ENCODE measurements around the gene TPRN.
A peak's percentile ranks its signal among the peaks of the same experiment; 100 is the strongest.
"Not testable (repeated sequence)": the region's sequence is repeated elsewhere in the genome, so short reads cannot be mapped to it uniquely, and the experiment has no call there.

TPRN gene, protein sequence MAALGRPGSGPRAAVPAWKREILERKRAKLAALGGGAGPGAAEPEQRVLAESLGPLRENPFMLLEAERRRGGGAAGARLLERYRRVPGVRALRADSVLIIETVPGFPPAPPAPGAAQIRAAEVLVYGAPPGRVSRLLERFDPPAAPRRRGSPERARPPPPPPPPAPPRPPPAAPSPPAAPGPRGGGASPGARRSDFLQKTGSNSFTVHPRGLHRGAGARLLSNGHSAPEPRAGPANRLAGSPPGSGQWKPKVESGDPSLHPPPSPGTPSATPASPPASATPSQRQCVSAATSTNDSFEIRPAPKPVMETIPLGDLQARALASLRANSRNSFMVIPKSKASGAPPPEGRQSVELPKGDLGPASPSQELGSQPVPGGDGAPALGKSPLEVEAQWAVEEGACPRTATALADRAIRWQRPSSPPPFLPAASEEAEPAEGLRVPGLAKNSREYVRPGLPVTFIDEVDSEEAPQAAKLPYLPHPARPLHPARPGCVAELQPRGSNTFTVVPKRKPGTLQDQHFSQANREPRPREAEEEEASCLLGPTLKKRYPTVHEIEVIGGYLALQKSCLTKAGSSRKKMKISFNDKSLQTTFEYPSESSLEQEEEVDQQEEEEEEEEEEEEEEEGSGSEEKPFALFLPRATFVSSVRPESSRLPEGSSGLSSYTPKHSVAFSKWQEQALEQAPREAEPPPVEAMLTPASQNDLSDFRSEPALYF

GRCh38 chr9:137200311-137201204, at the start of gene TPRN:
Gene TPRN, minus strand, starts transcription at chr9:137200741. Its CDS starts 30 bp downstream, at chr9:137200711.
- DNase-seq = peak; percentile 100

DNA sequence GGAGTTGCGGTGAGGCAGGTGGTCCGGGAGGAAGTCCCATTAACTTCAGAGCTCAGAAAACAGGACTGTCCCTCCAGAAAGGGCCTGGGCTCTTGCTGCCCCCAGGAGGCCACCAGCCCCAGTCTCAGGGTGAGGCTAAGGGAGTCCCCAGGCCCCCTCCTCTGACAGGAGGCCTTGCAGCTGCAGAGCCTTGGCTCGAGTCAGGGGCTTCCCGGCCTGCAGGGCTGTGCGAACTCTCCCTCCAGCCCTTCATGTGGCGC, 47.3 kb upstream of the TPRN start:
- DNase-seq = no peak

DNA sequence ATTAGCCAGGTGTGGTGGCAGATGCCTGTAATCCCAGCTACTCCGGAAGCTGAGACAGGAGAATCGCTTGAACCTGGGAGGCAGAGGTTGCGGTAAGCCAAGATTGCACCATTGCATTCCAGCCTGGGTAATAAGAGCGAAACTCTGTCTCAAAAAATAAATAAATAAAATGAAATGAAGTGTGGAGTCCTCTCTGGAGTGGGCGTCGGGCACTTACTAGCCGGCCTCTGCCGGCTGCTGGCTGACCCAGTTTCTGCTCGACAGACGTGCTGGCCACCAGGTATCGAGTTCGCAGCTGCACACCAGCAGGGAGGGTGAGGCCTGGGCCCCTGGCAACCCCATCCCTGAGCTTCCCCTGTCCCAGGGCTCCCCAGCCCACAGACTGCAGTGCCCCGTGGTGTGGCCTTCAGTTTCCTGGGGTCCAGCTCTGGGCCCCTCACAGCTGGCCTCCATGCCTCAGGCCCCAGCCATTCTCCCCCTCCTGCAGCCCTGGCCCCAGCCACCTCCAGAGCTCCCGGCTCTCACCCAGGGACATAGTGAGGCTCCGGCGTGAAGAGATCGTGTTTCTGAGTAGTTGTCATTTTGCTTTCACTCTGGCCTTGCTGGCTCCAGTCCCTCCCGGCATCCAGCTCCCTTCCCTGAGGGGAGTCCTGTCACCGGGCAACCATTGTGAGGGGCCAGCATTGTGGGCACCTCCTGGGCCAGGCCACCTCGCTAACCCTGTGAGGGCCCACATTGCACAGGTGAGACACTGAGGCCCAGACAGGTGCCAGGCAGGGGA, 46.8 kb upstream of the TPRN start:
- DNase-seq = no peak

DNA sequence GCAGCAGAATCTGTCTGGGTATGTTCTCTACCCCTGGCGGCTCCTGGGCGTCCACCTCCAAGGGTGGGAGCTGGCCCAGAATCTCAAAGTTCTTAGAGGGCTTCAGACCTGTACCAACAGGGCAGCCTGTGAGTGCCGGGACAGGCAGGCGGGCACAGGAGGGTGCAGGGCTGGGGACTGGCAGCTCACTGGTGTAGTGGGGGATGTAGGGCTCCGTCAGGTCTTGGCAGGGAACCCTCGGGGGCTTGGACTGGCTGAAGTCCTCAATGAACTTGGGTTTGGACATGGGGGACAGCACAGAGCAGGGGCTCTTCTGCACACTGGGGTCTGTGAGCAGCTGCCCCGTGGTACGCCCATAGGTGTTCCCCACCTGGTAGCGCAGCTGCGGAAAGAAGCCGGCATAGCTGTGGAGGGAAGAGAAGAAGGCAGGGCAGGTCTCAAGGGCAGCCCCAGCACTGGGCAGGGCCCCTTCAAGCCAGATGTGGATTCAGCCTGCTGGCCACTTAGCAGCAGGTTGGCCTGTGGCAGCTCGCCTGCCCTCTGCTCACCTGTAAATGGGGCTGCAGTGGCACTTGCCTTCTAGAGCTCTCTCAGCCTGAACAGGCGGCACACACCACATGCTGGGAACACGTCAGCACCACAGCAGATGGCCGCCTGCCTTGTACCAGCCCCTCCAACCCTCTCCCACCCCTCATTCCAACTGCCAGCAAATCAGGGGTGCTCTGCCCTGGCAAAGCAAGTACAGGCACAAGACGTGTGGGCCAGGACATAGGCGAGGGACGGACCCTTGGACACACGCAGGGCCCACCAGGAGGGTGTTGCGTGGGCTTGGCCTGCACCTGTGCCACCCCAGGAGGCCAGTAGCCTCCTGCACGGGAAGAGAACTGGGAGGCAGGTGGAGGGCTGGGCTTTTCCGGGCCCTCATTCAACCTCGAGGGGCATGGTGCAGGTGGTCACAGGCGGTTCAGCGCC, 45.2 kb upstream of the TPRN start:
- DNase-seq = no peak

DNA sequence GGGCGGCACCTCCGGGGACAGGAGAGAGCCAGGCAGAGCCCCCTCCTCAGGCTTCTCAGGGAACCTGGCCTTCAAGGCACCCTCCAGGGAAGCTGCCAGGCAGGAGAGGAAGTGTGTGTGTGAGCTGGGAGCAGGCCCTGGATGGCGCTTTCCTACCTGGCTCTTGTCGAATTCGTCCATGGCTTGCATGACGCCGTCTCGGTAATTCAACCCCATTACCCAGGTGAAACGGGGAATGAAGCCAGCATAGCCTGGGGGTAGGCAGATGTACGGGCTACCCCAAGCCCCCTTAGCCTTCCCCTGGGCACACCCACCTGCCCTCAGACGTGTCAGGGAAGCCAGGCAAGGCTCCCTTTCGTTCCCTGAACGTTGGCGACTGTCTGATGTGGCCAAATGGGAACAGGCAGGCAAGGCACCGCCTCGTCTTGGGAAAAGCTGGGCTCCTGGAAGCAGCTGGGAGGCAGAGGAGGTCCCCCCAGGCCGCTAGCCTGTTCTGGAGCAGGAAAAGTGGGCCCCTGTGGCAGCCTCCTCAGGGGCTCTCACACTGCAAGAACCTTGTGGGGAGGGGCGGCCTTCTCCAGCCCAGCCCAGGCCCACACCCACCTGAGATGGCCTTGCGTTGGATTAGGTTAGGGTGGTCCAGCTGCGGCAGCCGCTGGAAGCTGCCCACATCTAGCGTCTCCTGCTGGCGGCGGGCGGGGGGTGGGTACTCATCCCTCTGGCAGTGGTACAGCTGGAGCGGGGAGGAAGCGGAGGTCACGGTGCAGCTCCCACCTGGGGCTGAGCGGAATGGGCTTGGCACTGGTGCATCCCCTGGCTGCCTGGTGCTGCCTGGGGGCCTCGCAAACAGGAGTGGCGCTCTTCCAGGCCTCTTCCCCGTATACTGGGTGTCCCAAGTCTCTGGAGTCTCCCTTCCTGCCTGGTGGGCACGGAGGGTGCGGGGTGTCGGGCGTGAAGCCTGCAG, 44.2 kb upstream of the TPRN start:
- DNase-seq = no peak

GRCh38 chr9:137243626-137244485, 43.3 kb upstream of the TPRN start:
- DNase-seq = peak; percentile 57

DNA sequence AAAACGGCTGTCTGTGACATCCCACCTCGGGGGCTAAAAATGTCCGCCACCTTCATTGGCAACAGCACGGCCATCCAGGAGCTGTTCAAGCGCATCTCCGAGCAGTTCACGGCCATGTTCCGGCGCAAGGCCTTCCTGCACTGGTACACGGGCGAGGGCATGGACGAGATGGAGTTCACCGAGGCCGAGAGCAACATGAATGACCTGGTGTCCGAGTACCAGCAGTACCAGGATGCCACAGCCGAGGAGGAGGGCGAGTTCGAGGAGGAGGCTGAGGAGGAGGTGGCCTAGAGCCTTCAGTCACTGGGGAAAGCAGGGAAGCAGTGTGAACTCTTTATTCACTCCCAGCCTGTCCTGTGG, 42.7 kb upstream of the TPRN start:
- DNase-seq = not testable (repeated sequence)

- no peak for DNase-seq
These were observed 42.0 kb upstream of the TPRN start for GRCh38 chr9:137242269-137243203.

DNA sequence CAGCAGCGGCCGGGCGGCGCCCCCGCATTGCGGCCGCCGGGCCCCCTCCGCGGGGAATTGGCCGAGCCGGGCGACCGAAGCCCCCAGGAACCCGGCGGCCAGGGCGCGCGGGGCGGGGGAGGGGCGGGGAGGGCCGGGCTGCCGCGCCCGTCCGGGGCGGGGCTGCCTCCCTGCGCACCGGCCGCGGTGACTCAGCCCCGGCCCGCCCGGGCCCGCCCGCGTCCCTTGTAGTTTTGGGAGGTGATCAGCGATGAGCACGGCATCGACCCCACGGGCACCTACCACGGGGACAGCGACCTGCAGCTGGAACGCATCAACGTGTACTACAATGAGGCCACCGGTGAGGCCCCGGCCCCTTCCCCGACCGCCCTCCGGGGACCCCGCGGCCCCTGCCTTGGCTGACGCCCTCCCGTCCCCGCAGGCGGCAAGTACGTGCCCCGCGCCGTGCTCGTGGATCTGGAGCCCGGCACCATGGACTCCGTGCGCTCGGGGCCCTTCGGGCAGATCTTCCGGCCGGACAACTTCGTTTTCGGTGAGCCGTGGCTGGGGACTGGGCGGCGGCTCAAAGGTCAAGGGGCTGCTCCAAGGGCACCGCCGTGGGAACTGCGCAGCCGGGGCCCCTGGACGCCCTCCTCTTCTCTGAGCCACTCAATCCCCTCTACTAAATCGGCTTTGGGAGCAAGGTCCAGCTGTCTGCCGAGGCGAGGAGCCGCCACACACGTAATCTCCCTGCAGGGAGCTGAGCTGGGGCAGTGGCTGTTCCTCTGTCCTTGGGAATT, 41.1 kb upstream of the TPRN start:
- peak; percentile 78 for DNase-seq

GRCh38 chr9:137240841-137241489, 40.4 kb upstream of the TPRN start, which contains the start of gene TUBB4B:
Gene TUBB4B, plus strand, starts transcription at chr9:137241287. Its CDS starts 74 bp downstream, at chr9:137241361.
- DNase-seq = peak; percentile 100

- peak; percentile 92 for DNase-seq
These were observed 39.8 kb upstream of the TPRN start for GRCh38 chr9:137240318-137240840.

GRCh38 chr9:137239541-137240200, 39.1 kb upstream of the TPRN start:
- DNase-seq = not testable (repeated sequence)

DNA sequence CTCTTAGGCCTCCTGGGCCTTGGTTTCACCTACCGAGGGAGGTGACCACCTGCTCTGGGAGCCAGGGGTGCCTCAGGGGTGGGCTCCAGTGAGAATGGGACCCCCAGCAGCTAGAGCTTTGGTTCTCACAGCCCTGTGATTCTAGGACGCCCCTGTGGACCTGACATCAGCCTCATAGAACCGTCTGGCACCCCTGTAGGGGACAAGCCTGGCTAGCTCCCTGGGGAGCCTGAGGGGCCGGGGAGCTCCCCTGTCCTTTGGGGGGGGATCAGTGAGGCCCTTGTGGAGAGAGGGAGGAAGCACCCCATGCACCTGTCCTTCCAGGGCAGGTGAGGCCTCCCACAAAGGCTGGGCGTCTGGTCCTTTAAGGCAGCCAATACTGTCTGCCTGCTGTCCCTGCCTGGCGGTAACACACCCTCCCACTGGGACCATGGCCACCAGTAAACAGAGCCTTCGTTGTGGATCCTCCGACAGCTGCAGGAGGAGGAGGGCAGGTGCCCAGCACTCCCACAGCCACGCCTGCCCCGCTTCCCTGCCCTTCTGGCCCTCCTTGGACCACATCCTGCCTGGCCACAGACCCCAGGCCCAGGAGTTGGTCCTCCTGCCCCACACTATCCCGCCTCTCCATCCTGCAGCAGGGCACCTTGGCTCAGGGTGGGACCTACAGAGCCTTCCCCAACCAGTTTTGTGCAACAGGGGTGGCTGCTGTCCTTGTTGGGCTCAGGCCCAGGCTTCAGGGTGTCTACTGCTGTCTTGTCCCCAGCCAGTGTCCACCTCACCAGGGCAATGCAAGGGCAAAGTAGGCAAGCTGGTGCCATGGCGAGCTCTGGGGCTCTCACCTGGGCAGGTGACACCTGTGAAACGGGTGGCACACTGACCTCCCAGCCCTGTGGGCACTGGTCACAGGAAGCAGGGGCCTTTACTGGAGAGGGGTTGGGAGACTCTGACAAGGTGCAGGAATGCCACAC, 37.5 kb upstream of the TPRN start:
- no peak for DNase-seq

- DNase-seq = no peak
These were observed 36.4 kb upstream of the TPRN start for GRCh38 chr9:137236936-137237421.

Measured in hematopoietic multipotent progenitor cell treated with erythropoietin and hydrocortisone succinate and interleukin-3 and kit ligand, for 4 days (in vitro differentiated cells).